Muscle of leg (tissue), 11 donors: Measurements from ENCODE around the gene RIN3. TPM values are rescaled to one million over a fixed set of nuclear protein-coding genes. Genes with fewer than 3 reads are reported as not detected.

Source experiments
- DNase-seq: peaks from one replicate; pipeline ENCODE4 v3.0.0; 2013
- H3K27ac ChIP-seq: one replicate; pipeline ENCODE4 v1.5.1; 2013; ENCODE audit warnings: mild to moderate bottlenecking, low read length, control low read depth
- H3K27me3 ChIP-seq: one replicate; pipeline ENCODE4 v1.6.1; 2013; ENCODE audit warnings: low read length; ENCODE audit not compliant: control insufficient read depth, insufficient read depth
- H3K36me3 ChIP-seq: one replicate; pipeline ENCODE4 v1.6.1; 2013; ENCODE audit warnings: low read length; ENCODE audit not compliant: control insufficient read depth, insufficient read depth
- H3K4me1 ChIP-seq: one replicate; pipeline ENCODE4 v1.6.1; 2013; ENCODE audit warnings: low read length; ENCODE audit not compliant: control insufficient read depth, insufficient read depth
- H3K4me3 ChIP-seq: one replicate; pipeline ENCODE4 v1.5.1; 2013; ENCODE audit warnings: low read length, control low read depth
- H3K9me3 ChIP-seq: replicated peaks from 2 replicates; pipeline ENCODE4 v1.6.1; 2013; ENCODE audit warnings: low read depth, low read length; ENCODE audit not compliant: control insufficient read depth
- WGBS: methylation state at CpG from one replicate; pipeline ENCODE4 v1.1.5; 2013; ENCODE audit warnings: missing lambda C conversion rate; ENCODE audit not compliant: insufficient coverage; 5-methylcytosine and 5-hydroxymethylcytosine counted together
- polyA plus RNA-seq, 8 donors: library from polyadenylated mRNA; unstranded; fragments of 120-200 nt; gene quantifications; one replicate each; pipeline versions ENCODE4 v1.2.1 to v1.2.3, GENCODE V29; 2013; ENCODE audit warnings: inconsistent platforms in 1 of 8, low replicate concordance in 1 of 8; ENCODE audit not compliant: insufficient read length in 8 of 8, insufficient read depth in 1 of 8
- total RNA-seq: library from RNA; stranded (reverse); fragments of 120-200 nt; gene quantifications from one replicate; pipeline ENCODE4 v1.2.4, GENCODE V29; 2013

RIN3 gene
- total and polyA plus RNA-seq, 9 donors: 4.3 to 18.2 (median 14.0) TPM

- WGBS: 94% methylated on average over 10 of the region's 10 CpGs
- Histone ChIP-seq H3K4me1 (peaks cover 12% of the 10 kb centered on the region), H3K36me3 (peaks cover 20% of the 10 kb centered on the region), H3K9me3 (no peaks in the 10 kb centered on the region), H3K4me3 (no peak overlapping the region), H3K27ac (no peak overlapping the region), H3K27me3 (no peaks in the 10 kb centered on the region)
- no peak for DNase-seq
Observed at GRCh38 chr14:92701826-92702225, 188.2 kb downstream of the RIN3 start.

- 88% methylated on average over 9 of the region's 9 CpGs for WGBS
- no peak overlapping the region for H3K4me3 ChIP-seq
- H3K9me3 ChIP-seq: no peaks in the 10 kb centered on the region
- H3K4me1 ChIP-seq: peaks cover 12% of the 10 kb centered on the region
- no peak overlapping the region for H3K27ac ChIP-seq
- DNase-seq: no peak
- H3K27me3 ChIP-seq: no peaks in the 10 kb centered on the region
- peaks cover 24% of the 10 kb centered on the region for H3K36me3 ChIP-seq
Observed at GRCh38 chr14:92702441-92702918, 188.9 kb downstream of the RIN3 start.

GRCh38 chr14:92703516-92703915, 189.9 kb downstream of the RIN3 start:
- peaks cover 12% of the 10 kb centered on the region for H3K4me1 ChIP-seq
- no peak overlapping the region for H3K4me3 ChIP-seq
- WGBS: 94% methylated on average over 7 of the region's 10 CpGs
- no peak overlapping the region for H3K27ac ChIP-seq
- no peaks in the 10 kb centered on the region for H3K27me3 ChIP-seq
- H3K36me3 ChIP-seq: peaks cover 24% of the 10 kb centered on the region
- no peak for DNase-seq
- H3K9me3 ChIP-seq: no peaks in the 10 kb centered on the region

- peak overlapping the region; percentile 72 for H3K27ac ChIP-seq
- H3K9me3 ChIP-seq: no peaks in the 10 kb centered on the region
- 76% methylated on average over 21 of the region's 23 CpGs for WGBS
- H3K4me3 ChIP-seq: no peak overlapping the region
- DNase-seq: peak; percentile 75
- no peaks in the 10 kb centered on the region for H3K27me3 ChIP-seq
- H3K4me1 ChIP-seq: peaks cover 12% of the 10 kb centered on the region
- H3K36me3 ChIP-seq: peaks cover 24% of the 10 kb centered on the region
Observed at GRCh38 chr14:92704036-92704804, 190.6 kb downstream of the RIN3 start.

- H3K4me3 ChIP-seq: no peak overlapping the region
- H3K27ac ChIP-seq: peak overlapping the region; percentile 2
- no peaks in the 10 kb centered on the region for H3K27me3 ChIP-seq
- H3K4me1 ChIP-seq: peaks cover 12% of the 10 kb centered on the region
- DNase-seq: no peak
- 95% methylated on average over 8 of the region's 11 CpGs for WGBS
- peaks cover 30% of the 10 kb centered on the region for H3K36me3 ChIP-seq
- no peaks in the 10 kb centered on the region for H3K9me3 ChIP-seq
Observed at GRCh38 chr14:92704821-92705220, 191.2 kb downstream of the RIN3 start.

- no peak overlapping the region for H3K4me3 ChIP-seq
- H3K27me3 ChIP-seq: no peaks in the 10 kb centered on the region
- H3K27ac ChIP-seq: no peak overlapping the region
- WGBS: 81% methylated on average over 13 of the region's 15 CpGs
- H3K36me3 ChIP-seq: peaks cover 41% of the 10 kb centered on the region
- no peak for DNase-seq
- H3K4me1 ChIP-seq: peaks cover 12% of the 10 kb centered on the region
- H3K9me3 ChIP-seq: no peaks in the 10 kb centered on the region
Observed at GRCh38 chr14:92706386-92706785, 192.8 kb downstream of the RIN3 start.

- Histone ChIP-seq H3K36me3 (peaks cover 41% of the 10 kb centered on the region), H3K27ac (no peak overlapping the region), H3K27me3 (no peaks in the 10 kb centered on the region), H3K9me3 (no peaks in the 10 kb centered on the region), H3K4me1 (peaks cover 8% of the 10 kb centered on the region), H3K4me3 (no peak overlapping the region)
- DNase-seq: no peak
- WGBS: 89% methylated on average over 3 of the region's 13 CpGs
Observed at GRCh38 chr14:92709340-92710000, 195.9 kb downstream of the RIN3 start.

- H3K4me3 ChIP-seq: no peak overlapping the region
- H3K27ac ChIP-seq: no peak overlapping the region
- WGBS: 94% methylated on average over 5 of the region's 5 CpGs
- peaks cover 4% of the 10 kb centered on the region for H3K4me1 ChIP-seq
- peaks cover 39% of the 10 kb centered on the region for H3K36me3 ChIP-seq
- DNase-seq: no peak
- no peaks in the 10 kb centered on the region for H3K27me3 ChIP-seq
- no peaks in the 10 kb centered on the region for H3K9me3 ChIP-seq
Observed at GRCh38 chr14:92710001-92710341, 196.4 kb downstream of the RIN3 start.

- Histone ChIP-seq H3K27me3 (no peaks in the 10 kb centered on the region), H3K9me3 (no peaks in the 10 kb centered on the region), H3K4me3 (no peak overlapping the region), H3K36me3 (peaks cover 33% of the 10 kb centered on the region), H3K27ac (peak overlapping the region; percentile 38), H3K4me1 (peaks cover 10% of the 10 kb centered on the region)
- WGBS: 100% methylated on average over 1 of the region's 7 CpGs
- DNase-seq: peak; percentile 65
Observed at GRCh38 chr14:92711976-92712653, 198.5 kb downstream of the RIN3 start.

GRCh38 chr14:92712654-92713051, 199.1 kb downstream of the RIN3 start:
- Histone ChIP-seq H3K9me3 (no peaks in the 10 kb centered on the region), H3K27ac (no peak overlapping the region), H3K4me1 (peaks cover 15% of the 10 kb centered on the region), H3K36me3 (peaks cover 30% of the 10 kb centered on the region), H3K4me3 (no peak overlapping the region), H3K27me3 (no peaks in the 10 kb centered on the region)
- DNase-seq: no peak
- WGBS: 95% methylated on average over 5 of the region's 8 CpGs
